T1000 (cell line): ENCODE measurements around the gene GANAB.
A peak's percentile ranks its signal among the peaks of the same experiment; 100 is the strongest.
"Not testable (repeated sequence)": the region's sequence is repeated elsewhere in the genome, so short reads cannot be mapped to it uniquely, and the experiment has no call there.

ENCODE experiments used
- DNase-seq: peaks from one replicate; lab custom pipeline; 2025; ENCODE audit warnings: mixed read lengths; lab: John Stamatoyannopoulos, UW

Gene GANAB

GRCh38 chr11:62645946-62646824, at the start of gene GANAB:
Gene GANAB, minus strand, starts transcription at chr11:62646613. Its CDS starts 14 bp downstream, at chr11:62646599.
- DNase-seq: peak; percentile 93

- DNase-seq: peak; percentile 41
These were observed 48.2 kb upstream of the GANAB start for GRCh38 chr11:62694455-62695167.

DNA sequence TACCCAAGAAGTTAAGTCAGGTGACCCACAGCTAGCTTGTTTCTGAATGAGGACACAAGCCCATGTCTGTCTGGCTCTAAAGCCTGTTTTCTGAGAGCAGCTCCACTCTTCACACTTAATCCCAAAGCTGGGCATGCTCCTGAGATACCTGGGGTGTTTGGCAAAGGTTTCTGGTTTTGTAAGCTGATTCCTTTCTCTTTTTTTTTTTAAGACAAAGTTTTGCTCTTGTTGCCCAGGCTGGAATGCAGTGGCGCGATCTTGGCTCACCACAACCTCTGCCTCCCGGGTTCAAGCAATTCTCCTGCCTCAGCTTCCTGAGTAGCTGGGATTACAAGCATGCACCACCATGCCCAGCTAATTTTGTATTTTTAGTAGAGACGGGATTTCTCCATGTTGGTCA, 47.2 kb upstream of the GANAB start:
- DNase-seq: not testable (repeated sequence)

- peak; percentile 71 for DNase-seq
These were observed 43.2 kb upstream of the GANAB start, which contains the start of gene LRRN4CL for GRCh38 chr11:62689421-62690183. Gene LRRN4CL, minus strand, starts transcription at chr11:62689530. Its CDS starts 1,022 bp downstream, at chr11:62688508.

DNA sequence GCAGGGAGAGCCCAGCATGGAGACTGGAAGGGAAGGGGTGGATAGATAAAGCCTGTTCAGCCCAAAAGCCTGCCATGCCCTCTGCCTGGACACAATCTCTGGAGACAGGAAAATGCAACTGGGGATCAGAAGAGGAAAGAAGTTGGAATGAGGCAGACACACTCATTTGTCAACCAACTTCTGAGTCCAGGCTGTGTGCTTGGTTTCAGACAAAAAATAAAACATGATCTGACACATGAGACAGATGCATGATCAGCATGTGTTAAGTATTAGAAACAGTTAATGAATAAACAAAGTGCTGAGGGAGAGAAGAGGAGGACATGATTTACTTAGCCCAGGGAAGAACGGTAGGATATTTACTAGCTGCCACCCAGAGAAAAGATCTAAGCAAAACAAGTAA, 42.1 kb upstream of the GANAB start:
- DNase-seq: no peak

GRCh38 chr11:62687508-62688396, 41.3 kb upstream of the GANAB start:
- DNase-seq: no peak

DNA sequence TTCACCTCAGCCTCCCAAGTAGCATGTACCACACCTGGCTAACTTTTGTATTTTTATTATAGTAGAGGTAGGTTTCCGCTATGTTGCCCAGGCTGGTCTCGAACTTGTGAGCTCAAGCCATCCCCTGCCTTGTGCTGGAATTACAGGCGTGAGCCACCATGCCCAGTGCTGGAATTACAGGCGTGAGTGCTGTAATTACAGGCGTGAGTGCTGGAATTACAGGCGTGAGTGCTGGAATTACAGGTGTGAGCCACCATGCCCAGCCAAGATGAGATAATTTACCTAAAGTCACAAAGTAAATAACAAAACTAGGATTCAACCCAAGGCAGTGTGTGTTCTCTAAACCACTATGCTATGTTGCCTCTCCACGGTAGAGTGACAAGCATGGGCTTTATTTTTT, 36.1 kb upstream of the GANAB start:
- no peak for DNase-seq

DNA sequence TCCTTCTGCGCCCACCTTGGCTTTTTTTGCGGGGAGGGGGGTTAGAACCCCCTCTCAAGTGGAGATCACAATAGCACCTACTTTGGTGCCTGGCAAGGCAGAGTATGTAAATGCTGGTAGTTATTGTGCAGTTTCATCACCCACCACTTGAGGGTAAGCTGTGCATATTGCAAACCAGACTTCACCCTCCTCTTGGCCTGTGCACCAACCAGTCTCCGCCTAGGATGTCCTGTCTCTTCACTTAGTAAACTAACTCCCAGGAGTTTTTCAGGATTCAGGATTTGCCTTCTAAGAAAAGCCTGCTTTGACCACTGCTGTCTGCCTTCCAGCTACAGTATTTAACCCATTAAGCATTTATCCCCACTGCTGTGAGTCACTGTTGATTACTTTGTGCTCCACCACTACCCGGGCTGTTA, 34.4 kb upstream of the GANAB start:
- DNase-seq: peak; percentile 55

GRCh38 chr11:62678770-62679696, 32.6 kb upstream of the GANAB start, which contains the start of gene UBXN1:
Gene UBXN1, minus strand, starts transcription at chr11:62679073. Its CDS starts 150 bp downstream, at chr11:62678923.
- peak; percentile 78 for DNase-seq

DNA sequence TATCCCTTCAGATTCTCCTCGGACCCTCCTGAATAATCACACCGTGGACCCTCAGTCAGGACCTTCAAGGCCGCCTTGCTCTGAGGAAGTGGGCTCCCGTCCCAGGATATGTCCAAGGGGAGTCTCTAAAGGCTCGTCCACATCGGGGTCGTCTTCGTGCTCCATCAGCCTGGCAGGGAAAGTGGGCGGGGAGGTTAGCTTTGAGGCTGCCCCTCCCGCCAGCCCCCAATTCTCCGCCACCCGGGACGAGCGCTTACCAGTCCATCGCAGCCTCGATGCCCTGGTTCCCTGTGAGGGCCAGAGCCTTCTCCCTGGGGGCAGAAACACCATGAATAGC, 32.0 kb upstream of the GANAB start:
- no peak for DNase-seq

GRCh38 chr11:62677714-62678113, 31.3 kb upstream of the GANAB start:
- DNase-seq: no peak

DNA sequence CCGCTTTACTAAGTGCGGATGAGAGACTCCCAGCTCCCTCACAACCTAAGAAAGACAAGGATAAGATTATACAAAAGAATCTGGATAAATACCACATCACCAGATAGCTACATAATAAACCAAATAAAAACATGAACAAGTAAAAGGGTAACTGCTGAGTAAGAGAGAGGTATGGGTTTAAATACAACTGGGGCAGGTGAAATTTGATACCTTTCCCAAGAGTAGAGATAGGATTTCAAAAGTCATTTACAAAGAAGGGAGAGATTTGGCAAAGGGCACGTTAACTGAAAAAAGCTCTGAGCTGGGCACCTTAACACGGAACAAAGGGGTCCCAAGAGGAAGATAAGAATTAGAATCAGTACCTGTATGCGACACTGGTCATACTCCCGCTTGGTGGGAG, 30.7 kb upstream of the GANAB start:
- no peak for DNase-seq

GRCh38 chr11:62676698-62677097, 30.3 kb upstream of the GANAB start:
- DNase-seq: no peak

DNA sequence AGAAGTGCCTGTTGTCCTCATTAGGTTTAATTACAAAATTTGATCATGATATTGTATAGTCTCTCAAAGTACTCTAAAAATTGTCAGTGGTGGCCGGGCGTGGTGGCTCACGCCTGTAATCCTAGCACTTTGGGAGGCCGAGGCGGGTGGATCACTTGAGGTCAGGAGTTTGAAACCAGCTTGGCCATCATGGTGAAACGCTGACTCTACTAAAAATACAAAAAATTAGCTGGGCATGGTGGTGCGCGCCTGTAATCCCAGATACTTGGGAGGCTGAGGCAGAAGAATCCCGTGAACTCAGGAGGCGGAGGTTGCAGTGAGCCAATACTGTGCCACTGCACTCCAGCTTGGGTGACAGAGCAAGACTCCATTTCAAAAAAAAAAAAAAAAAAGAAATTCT, 29.0 kb upstream of the GANAB start:
- DNase-seq: not testable (repeated sequence)

DNA sequence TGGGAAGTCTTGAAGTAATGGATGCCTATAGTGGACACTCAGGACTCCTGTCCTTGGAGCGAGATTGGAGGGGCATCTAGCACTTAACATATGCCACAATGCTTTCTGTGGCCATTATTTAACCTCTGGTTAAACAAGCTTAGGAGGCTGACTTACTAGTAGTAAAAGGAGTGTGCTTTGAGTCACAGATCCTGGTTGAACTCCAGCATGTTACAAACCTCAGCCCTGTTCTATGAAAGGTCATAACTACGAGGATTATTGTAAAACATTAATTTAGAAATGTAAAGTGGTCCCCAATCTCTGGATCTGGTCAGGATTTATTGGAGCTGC, 26.7 kb upstream of the GANAB start:
- DNase-seq: no peak

DNA sequence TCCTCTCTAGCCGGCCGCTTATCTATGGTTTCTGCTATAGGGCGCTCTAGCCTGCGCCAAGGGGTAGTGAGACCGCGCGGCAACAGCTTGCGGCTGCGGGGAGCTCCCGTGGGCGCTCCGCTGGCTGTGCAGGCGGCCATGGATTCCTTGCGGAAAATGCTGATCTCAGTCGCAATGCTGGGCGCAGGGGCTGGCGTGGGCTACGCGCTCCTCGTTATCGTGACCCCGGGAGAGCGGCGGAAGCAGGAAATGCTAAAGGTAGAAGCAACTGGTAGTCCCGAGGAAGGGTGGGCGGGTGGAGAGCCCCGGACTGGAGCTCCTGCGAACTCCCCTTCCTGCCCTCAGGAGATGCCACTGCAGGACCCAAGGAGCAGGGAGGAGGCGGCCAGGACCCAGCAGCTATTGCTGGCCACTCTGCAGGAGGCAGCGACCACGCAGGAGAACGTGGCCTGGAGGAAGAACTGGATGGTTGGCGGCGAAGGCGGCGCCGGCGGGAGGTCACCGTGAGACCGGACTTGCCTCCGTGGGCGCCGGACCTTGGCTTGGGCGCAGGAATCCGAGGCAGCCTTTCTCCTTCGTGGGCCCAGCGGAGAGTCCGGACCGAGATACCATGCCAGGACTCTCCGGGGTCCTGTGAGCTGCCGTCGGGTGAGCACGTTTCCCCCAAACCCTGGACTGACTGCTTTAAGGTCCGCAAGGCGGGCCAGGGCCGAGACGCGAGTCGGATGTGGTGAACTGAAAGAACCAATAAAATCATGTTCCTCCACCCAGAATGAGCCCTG, 25.4 kb upstream of the GANAB start, which contains the start of the genes LBHD1 and UQCC3:
Gene LBHD1 (minus strand): TSS at position 660 of the 782 bp plus-strand sequence. CDS start 2,236 bp downstream, outside the sequence.
Gene UQCC3 (plus strand): TSS at position 66 of the 782 bp plus-strand sequence. CDS start 73 bp downstream, at position 139.
- DNase-seq: peak; percentile 64

DNA sequence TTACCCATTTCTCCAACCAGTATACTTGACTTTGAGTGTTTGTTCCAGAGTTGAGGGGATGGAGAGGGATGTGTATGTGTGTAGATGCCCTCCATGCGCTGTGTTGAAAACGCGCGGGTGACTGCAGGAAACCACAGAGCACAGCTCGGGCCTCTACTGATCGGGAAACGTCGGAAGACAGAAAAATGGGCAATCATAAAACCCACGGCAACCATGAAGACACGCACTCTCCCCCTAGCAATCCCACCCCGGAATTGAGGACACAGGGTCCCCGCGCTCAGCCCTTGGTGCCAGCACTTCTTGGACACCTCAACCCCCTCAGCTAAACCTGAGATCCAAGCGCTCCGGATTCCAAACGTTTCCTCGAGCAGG, 24.8 kb upstream of the GANAB start:
- DNase-seq: no peak

- DNase-seq: no peak
These were observed 23.2 kb upstream of the GANAB start for GRCh38 chr11:62669420-62670161.
